Upper lobe of right lung (tissue), 1 donor: ENCODE measurements around the gene NELL1. TPM values are rescaled to one million over a fixed set of nuclear protein-coding genes. Genes with fewer than 3 reads are reported as not detected.

Experiments
- ATAC-seq: fragments of 200-7000 bp; cut with Tn5 transposase; one replicate; pipeline ENCODE4 v1.9.1; 2020; ENCODE audit warnings: mild to moderate bottlenecking, moderate library complexity
- DNase-seq: peaks from one replicate; pipeline ENCODE4 v3.0.0-alpha.2; 2020
- H3K27ac ChIP-seq: fragments of 200-600 bp; one replicate; pipeline ENCODE4 v1.8.0; 2022
- H3K27me3 ChIP-seq: fragments of 200-600 bp; one replicate; pipeline ENCODE4 v1.8.0; 2022; ENCODE audit warnings: mild to moderate bottlenecking
- H3K36me3 ChIP-seq: fragments of 200-600 bp; one replicate; pipeline ENCODE4 v1.8.0; 2022
- H3K4me1 ChIP-seq: fragments of 200-600 bp; one replicate; pipeline ENCODE4 v1.8.0; 2022
- H3K4me3 ChIP-seq: fragments of 200-600 bp; one replicate; pipeline ENCODE4 v1.8.0; 2022; ENCODE audit warnings: mild to moderate bottlenecking
- H3K9me3 ChIP-seq: fragments of 200-600 bp; one replicate; pipeline ENCODE4 v1.8.0; 2022
- CTCF ChIP-seq: fragments of 200-600 bp; IDR thresholded peaks from one replicate; pipeline ENCODE4 v1.8.0; 2022; ENCODE audit warnings: antibody characterized with exemption
- intact Hi-C: fragments of 100-400 bp; cut with DNase I; formaldehyde crosslinking; loops from one replicate; pipeline ENCODE4 v1.11.0; 2022
- total RNA-seq: library from RNA; stranded (reverse); fragmentation: NEBNext Ultra II Directional; extraction: Animal tissue kit (Norgen Biotek cat#: 25700); gene quantifications from one replicate; pipeline ENCODE4 v1.2.1, GENCODE V29; 2021
- donor health status: DM: no; HTN: yes; CAD: no; lungs with severe emphysema.

The NELL1 gene
- total RNA-seq, 1 donor from 2014 or later, result not detected

- TF ChIP-seq CTCF, result no peak
- ATAC-seq (no peak), DNase-seq (no peak)
- H3K27me3 ChIP-seq, result no peaks in the 10 kb centered on the region
- no peaks in the 10 kb centered on the region for H3K4me1 ChIP-seq
- intact Hi-C loops, result no loop called here
- H3K9me3 ChIP-seq, result no peaks in the 10 kb centered on the region
- no peak overlapping the region for H3K4me3 ChIP-seq
- no peaks in the 10 kb centered on the region for H3K36me3 ChIP-seq
- no peak overlapping the region for H3K27ac ChIP-seq
These were observed 823.5 kb downstream of the NELL1 start for GRCh38 chr11:21492931-21493330.

GRCh38 chr11:21494946-21495345 lies 825.6 kb downstream of the NELL1 start:
- TF ChIP-seq CTCF, result no peak
- ATAC-seq (no peak), DNase-seq (no peak)
- no peaks in the 10 kb centered on the region for H3K36me3 ChIP-seq
- H3K27me3 ChIP-seq, result no peaks in the 10 kb centered on the region
- H3K4me1 ChIP-seq, result no peaks in the 10 kb centered on the region
- no peaks in the 10 kb centered on the region for H3K9me3 ChIP-seq
- intact Hi-C loops, result no loop called here
- H3K27ac ChIP-seq, result no peak overlapping the region
- no peak overlapping the region for H3K4me3 ChIP-seq

- intact Hi-C loops, result no loop called here
- Histone ChIP-seq H3K4me3 (no peak overlapping the region), H3K9me3 (no peaks in the 10 kb centered on the region), H3K4me1 (no peaks in the 10 kb centered on the region), H3K27me3 (no peaks in the 10 kb centered on the region), H3K27ac (no peak overlapping the region), H3K36me3 (no peaks in the 10 kb centered on the region)
- ATAC-seq, result no peak
- no peak for TF ChIP-seq CTCF
- no peak for DNase-seq
These were observed 826.5 kb downstream of the NELL1 start for GRCh38 chr11:21495879-21496278.

GRCh38 chr11:21501245-21501644 lies 831.9 kb downstream of the NELL1 start:
- Histone ChIP-seq H3K27ac (no peak overlapping the region), H3K4me3 (no peak overlapping the region), H3K27me3 (no peaks in the 10 kb centered on the region), H3K4me1 (no peaks in the 10 kb centered on the region), H3K36me3 (no peaks in the 10 kb centered on the region), H3K9me3 (no peaks in the 10 kb centered on the region)
- intact Hi-C loops, result no loop called here
- DNase-seq (no peak), ATAC-seq (no peak)
- no peak for TF ChIP-seq CTCF

GRCh38 chr11:21505070-21505469 lies 835.7 kb downstream of the NELL1 start:
- intact Hi-C loops, result no loop called here
- no peak overlapping the region for H3K4me3 ChIP-seq
- DNase-seq, result no peak
- TF ChIP-seq CTCF, result no peak
- no peaks in the 10 kb centered on the region for H3K27me3 ChIP-seq
- no peaks in the 10 kb centered on the region for H3K4me1 ChIP-seq
- H3K36me3 ChIP-seq, result no peaks in the 10 kb centered on the region
- H3K27ac ChIP-seq, result no peak overlapping the region
- no peaks in the 10 kb centered on the region for H3K9me3 ChIP-seq
- ATAC-seq, result no peak

GRCh38 chr11:21511835-21512440 lies 842.6 kb downstream of the NELL1 start:
- no peak overlapping the region for H3K27ac ChIP-seq
- ATAC-seq (peak; percentile 93), DNase-seq (peak; percentile 72)
- no peaks in the 10 kb centered on the region for H3K27me3 ChIP-seq
- H3K36me3 ChIP-seq, result no peaks in the 10 kb centered on the region
- H3K9me3 ChIP-seq, result no peaks in the 10 kb centered on the region
- TF ChIP-seq CTCF, result peak; percentile 54
- no peaks in the 10 kb centered on the region for H3K4me1 ChIP-seq
- intact Hi-C loops, result no loop called here
- H3K4me3 ChIP-seq, result no peak overlapping the region
